22Rv1 (cell line): ENCODE data around the gene YWHAB.

Source experiments
- ZFX ChIP-seq: fragments of 450-650 bp; IDR thresholded peaks from 2 replicates; pipeline ENCODE4 v1.6.1; 2017; ENCODE audit warnings: antibody characterized with exemption, borderline replicate concordance
- TF ChIP-seq, protein P1 (sequence below): fragments of 450-650 bp; IDR thresholded peaks from 2 replicates; pipeline ENCODE4 v1.5.1; 2017; ENCODE audit warnings: mild to moderate bottlenecking

DNA sequence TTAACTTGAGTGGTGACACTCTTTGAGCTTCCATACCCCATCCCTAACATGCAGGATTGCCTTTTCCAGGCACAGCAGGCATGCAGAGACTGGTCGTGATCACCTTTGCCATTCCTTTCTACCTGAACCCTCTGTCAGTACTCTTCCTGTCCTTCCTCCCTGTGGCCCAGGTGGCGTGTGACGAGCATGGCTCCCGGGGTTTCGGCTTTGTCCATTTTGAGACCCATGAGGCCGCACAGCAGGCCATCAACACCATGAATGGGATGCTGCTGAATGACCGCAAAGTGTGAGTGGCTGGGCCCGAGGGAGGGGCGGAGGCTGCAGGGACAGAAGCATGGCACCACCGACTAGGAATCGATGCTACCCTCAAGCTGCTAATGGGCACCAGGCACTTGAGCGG lies 31.1 kb downstream of the YWHAB start:
- TF ChIP-seq, protein P1, sequence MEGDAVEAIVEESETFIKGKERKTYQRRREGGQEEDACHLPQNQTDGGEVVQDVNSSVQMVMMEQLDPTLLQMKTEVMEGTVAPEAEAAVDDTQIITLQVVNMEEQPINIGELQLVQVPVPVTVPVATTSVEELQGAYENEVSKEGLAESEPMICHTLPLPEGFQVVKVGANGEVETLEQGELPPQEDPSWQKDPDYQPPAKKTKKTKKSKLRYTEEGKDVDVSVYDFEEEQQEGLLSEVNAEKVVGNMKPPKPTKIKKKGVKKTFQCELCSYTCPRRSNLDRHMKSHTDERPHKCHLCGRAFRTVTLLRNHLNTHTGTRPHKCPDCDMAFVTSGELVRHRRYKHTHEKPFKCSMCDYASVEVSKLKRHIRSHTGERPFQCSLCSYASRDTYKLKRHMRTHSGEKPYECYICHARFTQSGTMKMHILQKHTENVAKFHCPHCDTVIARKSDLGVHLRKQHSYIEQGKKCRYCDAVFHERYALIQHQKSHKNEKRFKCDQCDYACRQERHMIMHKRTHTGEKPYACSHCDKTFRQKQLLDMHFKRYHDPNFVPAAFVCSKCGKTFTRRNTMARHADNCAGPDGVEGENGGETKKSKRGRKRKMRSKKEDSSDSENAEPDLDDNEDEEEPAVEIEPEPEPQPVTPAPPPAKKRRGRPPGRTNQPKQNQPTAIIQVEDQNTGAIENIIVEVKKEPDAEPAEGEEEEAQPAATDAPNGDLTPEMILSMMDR: no peak
- no peak for TF ChIP-seq ZFX
